Stromal cell of bone marrow (primary cell): ENCODE measurements around the gene STK11.

ENCODE experiments used
- DNase-seq: peaks from one replicate; pipeline ENCODE4 v3.0.0-alpha.2; 2012; ENCODE audit warnings: low read depth

The STK11 gene

GRCh38 chr19:1262623-1263123 is 57.1 kb downstream of the STK11 start:
- DNase-seq = no peak

- no peak for DNase-seq
These were observed 57.6 kb downstream of the STK11 start for GRCh38 chr19:1263188-1263587.

- DNase-seq = peak; percentile 88
These were observed 59.4 kb downstream of the STK11 start for GRCh38 chr19:1264801-1265614.

GRCh38 chr19:1265615-1266128 is 60.1 kb downstream of the STK11 start:
- DNase-seq = peak; percentile 78

GRCh38 chr19:1266129-1266915 is 60.7 kb downstream of the STK11 start:
- peak; percentile 79 for DNase-seq

GRCh38 chr19:1266916-1267476 is 61.4 kb downstream of the STK11 start:
- DNase-seq = no peak

- DNase-seq = no peak
These were observed 62.1 kb downstream of the STK11 start for GRCh38 chr19:1267477-1268225.

GRCh38 chr19:1268226-1269064 is 62.9 kb downstream of the STK11 start:
- DNase-seq = no peak

GRCh38 chr19:1269065-1269477 is 63.5 kb downstream of the STK11 start, which contains the start of gene CIRBP:
CIRBP (plus strand) TSS chr19:1269332; CDS start chr19:1270934, 1,602 bp downstream.
- peak; percentile 97 for DNase-seq

- peak; percentile 88 for DNase-seq
These were observed 64.1 kb downstream of the STK11 start for GRCh38 chr19:1269478-1270212.

- no peak for DNase-seq
These were observed 64.8 kb downstream of the STK11 start for GRCh38 chr19:1270213-1270853.

GRCh38 chr19:1270854-1271527 is 65.4 kb downstream of the STK11 start:
- no peak for DNase-seq

- DNase-seq = no peak
These were observed 66.2 kb downstream of the STK11 start for GRCh38 chr19:1271528-1272422.

GRCh38 chr19:1272423-1273262 is 67.1 kb downstream of the STK11 start:
- DNase-seq = no peak

- no peak for DNase-seq
These were observed 67.9 kb downstream of the STK11 start for GRCh38 chr19:1273263-1274041.
